Endometrial microvascular endothelial cells (primary cell): ENCODE measurements around the gene TUSC2. TPM values are rescaled to one million over a fixed set of nuclear protein-coding genes. Genes with fewer than 3 reads are reported as not detected.
"Not testable (repeated sequence)": the region's sequence is repeated elsewhere in the genome, so short reads cannot be mapped to it uniquely, and the experiment has no call there.

Experiments used
- in situ Hi-C: cut with HindIII; loops from 2 replicates; pipeline ENCODE4 v1.10.0; 2017; ENCODE audit warnings: low sequenced_read_pairs, low pct_unique_long_range_greater_than_20kb; ENCODE audit errors: inconsistent ontology term
- total RNA-seq: library from RNA; depleted of rRNA; stranded (reverse); fragments of >200 nt; gene quantifications from one replicate; pipeline ENCODE4 v1.2.3, GENCODE V29; 2015; ENCODE audit errors: inconsistent ontology term

Gene TUSC2
- total RNA-seq, 1 donor from 2014 or later = 40.9 TPM

DNA sequence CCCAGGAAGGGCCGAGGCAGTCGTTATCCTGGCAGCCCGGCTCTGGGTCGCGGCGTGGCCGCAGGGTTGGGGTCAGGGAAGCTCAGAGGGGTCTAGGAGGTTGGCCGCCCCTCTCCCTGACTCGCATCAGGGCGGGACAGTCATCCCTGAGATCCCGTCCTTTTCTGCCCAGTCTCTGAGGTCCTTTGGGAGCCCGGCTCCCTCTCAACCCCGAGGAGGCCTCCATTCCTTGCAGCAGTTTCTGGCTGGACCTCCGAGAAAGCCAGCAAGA is 6.0 kb downstream of the TUSC2 start:
- in situ Hi-C loops = no loop called here

DNA sequence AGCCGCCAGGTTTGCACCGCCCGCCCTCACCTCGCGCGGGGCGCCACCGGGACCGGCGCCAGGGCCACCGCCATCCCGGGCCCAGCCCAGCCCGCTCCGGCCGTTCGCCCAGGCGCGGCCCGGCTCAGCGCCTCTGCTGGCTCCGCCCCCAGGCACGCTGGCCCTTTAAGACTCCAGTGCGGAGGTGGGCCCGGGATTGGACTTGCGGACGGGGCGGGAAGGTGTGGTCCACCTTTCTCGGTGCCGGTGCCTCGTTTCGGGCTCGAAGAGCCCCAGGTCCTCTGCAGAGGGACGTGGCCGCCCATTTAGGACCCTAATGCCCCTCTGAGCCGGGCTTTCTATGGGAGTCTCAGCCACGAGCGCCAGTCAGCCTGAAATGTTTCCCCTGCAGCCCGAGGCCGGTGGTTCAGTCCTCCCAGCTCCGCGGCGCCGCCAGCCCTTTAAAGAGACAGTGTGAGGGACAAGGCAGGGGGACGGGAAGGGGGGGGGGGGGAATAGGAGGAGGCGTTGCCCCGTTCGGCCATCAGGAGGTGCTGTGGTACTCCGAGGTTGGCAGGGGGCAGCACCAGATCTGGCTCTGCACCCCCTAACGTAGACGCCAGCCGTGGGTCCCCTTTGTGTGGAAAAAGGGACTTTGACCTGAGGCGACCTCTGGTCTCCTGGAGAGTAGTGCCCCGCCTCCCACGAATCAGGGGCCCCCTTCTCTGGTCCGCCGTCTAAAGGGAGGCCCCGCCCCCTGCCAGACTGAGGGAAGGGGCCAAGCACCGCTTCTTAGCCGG is 6.5 kb downstream of the TUSC2 start:
- in situ Hi-C loops = no loop called here

DNA sequence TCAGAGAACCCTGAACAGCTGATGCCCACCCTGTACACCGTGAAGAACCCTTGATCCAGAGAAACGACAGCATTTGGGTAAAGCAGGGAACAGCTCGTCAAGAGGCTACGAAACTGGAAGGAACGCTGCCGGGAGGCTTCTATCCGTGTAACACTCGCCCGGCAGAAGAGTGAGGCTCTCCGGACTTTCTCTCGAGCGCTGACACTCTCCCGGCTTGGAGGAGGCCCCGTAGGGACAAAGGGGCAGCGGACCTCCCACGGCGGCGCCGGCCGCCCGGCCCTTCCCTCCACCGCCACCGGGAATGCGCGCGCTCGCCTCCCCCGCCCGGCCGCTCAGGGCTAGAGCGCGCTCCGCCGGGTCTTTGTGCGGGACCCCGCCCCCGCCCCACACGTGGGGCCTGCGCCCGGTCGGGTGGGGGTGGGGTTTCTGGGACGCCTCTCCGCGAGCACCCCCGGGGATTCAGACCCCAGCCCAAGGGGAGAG is 7.1 kb downstream of the TUSC2 start:
- in situ Hi-C loops = no loop called here

DNA sequence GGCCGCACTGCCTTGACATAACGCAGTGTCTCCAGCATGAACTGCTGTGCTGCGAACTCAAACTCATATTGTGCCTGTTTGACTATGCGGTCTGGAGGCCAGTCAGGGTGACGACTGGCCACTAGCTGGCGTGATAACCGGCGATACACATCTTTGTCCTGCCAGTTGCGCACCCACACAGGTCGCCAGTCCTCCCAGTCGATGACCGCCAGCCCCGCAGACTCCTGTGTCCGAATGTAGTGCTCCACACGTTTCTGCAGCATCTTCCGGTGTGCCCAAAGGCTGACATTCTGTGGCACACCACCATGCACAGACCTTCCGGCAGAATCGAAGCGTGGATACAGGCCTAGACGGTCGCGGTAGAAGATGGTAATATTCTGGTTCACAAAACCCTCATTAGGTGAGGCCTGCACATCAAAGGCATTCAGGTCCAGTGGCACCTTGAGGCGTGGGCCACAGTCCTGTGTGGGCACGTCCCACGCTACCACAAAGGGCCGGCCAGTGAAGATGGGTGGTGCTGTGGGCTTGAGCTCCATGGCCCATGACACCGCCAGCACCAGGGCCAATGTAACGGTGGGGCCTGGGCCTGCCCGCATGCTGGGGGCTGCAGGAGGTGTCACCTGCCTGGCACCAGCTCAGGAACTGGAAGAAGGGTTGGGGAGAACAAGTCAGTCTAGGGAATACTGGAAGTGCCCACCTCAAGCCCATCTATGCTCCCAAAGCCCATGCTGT is 8.0 kb downstream of the TUSC2 start:
- in situ Hi-C loops = no loop called here

DNA sequence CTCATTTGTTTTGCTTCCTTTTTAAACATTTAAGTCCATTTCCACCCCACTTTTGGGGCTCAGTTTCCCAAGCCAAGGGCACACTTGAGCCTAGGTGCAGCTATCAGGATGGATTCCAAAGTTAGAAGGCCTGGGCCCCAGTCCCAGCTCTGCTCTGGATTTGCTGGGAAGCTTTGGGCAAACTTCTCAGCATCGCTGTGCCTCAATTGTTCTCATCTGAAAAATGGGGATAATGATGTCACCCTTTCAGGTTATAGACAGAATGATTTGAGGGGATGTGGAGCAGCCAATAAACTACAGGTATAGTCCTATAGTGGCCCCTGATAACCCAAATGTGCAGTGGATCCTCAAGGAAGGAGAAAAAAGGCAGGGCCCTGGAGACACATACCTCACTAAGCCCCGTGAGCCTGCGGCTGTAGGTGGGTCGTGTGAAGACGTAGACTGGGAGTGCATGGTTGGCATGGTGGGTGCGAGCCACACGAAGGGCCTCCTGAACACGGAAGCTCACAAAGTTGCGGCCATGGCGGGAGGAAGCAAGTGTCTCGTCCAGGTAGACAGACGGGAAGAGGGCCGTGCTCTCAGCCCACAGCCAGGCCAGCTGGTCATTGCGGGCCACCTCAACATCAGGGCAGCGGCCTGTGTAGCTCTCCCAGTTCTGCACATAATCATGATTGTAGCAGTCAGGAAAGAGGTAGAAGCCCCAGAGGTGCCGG is 8.7 kb downstream of the TUSC2 start:
- in situ Hi-C loops = no loop called here

DNA sequence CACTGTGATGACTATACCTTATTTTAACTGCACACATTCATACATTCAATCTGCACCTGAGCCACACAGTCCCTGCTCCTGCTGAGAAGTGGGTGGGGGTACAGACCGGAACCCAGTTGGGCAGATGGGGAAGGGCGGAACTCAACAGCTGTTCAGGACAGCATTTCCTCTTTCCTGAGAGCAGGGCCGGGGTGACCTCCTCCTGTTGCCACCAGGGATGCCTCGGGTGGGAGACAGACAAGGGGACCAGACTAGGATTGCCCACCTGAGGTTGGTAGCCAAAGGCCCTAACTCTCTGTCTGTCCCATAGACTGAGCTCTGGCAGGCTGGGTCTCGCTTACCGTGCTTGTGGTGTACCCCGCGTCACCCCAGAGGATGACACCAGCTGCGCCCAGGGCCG is 9.4 kb downstream of the TUSC2 start:
- in situ Hi-C loops = no loop called here

DNA sequence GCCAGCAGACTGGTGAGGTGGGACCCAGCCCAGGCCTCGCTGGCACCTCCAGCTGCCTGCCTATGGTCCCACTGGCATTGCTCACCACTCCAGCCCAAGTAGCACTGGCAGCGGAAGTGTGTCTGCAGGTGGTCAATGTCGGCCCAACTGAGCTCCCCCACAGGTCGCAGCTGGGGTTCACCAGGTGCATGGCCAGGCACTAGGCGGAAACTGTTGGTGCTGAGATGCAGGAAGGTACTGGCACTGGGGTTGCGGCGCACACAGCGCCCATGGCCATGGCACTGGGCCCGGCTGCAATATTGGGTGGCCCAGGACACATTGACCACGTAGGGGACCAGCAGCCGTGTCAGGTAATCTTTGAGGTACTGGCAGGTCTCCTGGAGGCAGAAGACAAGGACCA is 9.9 kb downstream of the TUSC2 start:
- in situ Hi-C loops = no loop called here

DNA sequence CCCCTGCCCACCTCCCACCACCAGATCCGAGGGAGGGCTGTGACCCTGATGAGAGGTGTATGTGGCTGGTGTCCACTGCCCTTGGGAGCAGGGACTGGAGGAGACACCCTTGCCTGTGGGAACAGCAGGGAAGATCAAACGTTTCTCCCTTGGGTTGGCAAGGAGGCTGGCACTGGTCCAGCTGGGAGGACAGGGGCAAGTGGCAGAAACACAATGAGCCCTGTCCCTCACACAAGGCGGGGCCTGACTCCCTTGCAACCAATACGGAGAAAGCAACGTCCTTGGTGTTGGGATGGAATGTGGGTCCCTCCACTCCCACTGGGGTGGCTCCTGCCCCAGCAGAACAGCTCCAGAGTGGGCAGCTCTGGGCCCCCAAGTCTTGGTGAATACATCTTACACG is 10.7 kb downstream of the TUSC2 start:
- in situ Hi-C loops = no loop called here

DNA sequence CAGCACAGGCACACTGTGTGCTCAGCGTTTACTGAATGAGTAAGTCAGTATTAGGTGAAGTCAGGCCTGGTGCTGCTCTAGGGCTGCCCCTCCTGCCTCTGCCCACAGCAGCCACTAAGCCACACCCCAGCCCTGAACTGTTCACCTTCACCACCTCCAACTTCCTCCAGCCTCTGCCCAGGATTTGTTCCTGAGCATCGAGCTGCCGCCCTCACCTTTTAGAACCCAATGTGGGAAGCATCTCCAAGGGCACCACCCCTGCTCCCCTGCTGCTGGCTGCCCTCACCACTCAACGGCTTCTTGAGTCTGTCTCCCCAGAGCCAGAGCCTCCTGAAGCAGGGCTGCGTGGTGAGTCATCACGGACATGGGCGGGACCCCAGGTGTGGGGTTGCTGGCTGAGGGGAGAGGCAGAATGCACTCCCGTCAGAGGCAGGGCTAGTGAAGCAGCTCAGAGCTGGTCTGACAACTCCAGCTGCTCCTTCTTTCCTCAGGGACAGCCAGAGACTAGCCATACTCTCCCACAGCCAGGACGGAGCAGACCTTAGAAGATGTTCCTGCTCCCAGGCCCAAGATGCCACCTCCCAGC is 11.3 kb downstream of the TUSC2 start:
- in situ Hi-C loops = no loop called here

DNA sequence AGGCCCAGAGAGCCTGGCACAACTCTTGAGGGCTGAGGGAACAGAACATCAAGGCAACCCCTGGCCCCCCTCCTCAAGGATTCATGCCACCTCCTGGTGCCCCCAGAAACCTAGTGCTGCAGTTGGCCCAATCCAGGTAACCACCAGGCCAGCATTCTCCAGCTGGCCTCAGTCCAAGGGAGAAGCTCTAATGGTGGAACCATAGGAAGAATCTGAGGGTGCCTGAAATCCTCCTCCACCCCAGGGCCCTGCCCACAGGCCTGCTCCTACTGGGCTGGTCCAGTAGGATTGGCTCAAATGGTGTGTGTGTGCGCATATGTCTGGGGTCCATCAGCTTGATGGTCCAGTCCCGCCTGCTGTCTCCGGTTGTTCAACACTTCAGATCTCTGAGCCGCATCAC is 13.2 kb downstream of the TUSC2 start:
- in situ Hi-C loops = no loop called here

DNA sequence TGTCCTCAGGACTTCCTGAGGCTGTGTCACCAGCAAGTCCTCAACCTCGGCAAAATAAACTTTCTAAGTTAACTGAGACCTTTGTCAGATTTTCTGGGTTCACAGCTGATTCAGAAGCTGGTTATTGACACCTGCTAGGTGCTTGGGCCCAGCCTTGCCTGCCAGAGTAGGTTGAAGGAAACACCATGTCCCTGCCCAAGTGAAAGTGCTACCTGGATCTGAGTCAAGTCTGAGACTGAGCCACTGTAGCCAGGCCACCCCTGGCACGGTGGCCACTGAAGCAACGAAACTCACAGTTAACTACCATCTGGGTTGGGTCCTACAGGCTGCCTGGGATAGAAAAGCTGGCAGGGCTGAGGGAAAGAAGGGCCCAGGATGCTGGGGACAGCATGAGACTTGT is 13.7 kb downstream of the TUSC2 start:
- in situ Hi-C loops = no loop called here

DNA sequence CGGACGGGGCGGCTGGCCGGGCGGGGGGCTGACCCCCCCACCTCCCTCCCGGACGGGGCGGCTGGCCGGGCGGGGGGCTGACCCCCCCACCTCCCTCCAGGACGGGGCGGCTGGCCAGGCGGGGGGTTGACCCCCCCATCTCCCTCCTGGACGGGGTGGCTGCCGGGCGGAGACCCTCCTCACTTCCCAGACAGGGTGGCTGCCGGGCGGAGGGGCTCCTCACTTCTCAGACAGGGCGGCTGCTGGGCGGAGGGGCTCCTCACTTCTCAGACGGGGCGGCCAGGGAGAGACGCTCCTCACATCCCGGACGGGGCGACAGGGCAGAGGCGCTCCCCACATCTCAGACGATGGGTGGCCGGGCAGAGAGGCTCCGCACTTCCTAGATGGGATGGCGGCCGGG is 16.0 kb downstream of the TUSC2 start:
- in situ Hi-C loops = not testable (repeated sequence)

DNA sequence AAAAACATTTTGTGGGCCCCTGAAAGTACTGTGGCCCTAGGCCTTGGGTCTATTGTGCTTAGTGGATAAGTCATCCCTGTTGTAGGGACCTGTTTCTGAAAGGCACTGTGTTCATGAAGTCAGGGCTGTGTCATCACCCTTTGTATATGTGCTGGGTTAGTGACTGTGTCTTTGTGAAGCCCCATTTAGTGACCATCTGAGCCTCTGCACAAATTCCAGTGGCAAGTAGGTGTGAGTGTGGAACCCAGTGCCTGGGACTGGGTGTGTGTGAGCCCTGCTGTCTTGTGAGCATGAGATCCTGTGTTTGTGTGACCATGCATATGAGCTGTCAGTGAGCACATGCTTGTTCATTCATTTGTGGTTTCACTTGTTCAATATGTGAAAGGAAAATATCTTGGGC is 23.4 kb downstream of the TUSC2 start:
- in situ Hi-C loops = no loop called here

DNA sequence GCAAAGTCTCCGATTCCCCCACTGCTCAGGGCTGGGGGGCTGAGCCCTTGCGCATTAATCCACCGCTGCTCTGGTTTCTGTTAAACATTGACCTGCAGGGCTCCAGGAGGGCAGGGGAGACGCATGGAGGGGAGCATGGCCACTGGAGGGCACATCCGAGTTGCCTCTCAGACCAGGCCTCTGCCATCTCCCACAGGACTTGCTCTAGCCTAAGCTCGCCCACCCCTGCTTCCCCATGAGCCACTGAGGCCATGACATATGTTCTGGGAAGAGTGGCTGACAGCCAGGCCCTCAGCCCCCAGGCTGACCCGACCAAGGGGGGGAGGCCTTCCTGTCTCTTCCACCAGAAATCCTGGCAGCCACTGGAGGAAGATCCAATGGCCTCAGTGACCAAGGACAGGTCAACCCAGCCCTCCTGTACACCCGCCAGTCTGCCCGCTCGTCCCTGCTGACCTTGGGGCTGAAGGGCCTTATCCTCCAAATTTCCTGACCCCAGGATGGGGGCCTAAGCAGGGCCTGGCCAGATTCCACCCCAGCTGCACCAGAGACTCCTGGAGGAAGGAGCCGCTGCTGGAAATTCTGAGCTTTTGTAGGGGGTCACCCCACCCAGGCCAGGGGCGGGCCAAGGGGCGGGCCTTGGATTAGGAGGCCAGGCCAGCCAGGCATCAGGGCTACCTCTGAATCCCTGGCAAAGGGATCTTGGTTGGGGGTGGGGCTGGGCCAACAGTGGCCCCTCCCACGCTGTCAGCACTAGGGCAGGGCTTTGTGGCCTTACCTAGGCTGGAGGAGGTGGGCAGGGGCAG is 24.8 kb downstream of the TUSC2 start, which contains the start of gene HYAL1:
Gene HYAL1, minus strand, starts transcription at position 562 of the 803 bp plus-strand sequence. CDS start 618 bp downstream, outside the sequence.
- in situ Hi-C loops = no loop called here

DNA sequence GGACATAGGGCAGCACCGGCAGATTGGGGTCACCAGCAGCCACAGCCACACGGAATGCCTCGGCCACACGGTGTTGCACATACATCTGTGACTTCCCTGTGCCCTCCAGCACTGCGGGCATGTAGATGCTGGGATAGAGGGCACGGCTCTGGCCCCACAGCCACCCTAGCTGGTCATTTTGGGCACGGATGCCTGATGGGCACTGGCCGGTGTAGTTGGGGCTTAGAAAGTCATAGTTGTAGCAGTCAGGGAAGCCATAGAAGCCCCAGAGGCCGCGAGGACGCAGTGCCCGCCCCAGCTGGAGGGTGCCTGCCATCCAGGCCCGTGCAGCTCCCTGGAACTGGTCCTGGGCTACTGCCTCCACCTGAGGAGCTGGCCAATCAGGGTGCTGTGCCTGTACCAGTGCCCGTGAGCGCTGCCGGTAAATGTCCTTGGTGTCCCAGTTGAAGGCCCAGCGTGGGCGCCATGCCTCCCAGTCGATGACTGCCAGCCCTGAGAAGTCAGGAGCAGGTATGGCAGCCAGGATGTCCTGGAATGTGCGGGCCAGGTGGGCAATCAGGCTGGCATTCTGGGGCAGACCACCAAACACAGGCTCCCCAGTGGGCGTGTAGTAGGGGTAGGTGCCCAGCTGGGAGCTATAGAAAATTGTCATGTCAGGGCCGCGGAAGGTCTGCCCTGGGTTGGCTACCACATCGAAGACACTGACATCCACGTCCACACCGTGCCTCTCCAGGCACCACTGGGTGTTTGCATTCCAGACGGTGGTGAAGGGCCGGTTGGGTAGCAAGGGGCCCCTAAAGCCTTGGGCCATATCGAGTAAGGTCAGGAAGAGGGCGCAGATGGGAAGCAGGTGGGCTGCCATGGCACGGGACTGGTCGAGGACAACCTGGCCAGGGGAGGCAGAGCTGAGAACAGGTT is 25.7 kb downstream of the TUSC2 start:
- in situ Hi-C loops = no loop called here

DNA sequence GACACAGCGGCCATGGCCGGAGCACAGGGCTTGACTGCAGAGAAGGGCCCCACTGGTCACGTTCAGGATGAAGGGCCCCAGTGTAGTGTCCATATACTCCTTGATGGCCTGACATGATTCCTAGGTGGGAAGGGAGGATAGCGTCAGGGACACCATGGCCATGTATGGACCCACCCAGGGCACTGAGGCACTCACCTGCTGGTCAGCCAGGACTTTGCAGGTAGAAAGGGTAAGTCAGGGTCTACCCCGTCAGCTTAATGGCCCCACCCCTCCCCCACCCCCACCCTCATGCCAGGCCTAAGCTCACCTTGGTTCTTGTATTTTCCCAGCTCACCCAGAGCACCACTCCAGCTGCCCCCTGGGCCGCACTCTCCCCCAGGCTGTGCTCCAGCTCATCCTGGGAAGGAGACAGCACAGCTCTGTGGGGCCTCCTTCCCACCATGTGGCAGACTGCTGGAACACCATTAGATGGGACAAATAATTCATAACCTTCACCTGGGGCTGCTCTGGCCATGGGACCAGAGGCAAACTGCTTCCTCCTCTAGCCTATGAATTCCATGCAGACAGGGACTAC is 27.3 kb downstream of the TUSC2 start:
- in situ Hi-C loops = no loop called here

DNA sequence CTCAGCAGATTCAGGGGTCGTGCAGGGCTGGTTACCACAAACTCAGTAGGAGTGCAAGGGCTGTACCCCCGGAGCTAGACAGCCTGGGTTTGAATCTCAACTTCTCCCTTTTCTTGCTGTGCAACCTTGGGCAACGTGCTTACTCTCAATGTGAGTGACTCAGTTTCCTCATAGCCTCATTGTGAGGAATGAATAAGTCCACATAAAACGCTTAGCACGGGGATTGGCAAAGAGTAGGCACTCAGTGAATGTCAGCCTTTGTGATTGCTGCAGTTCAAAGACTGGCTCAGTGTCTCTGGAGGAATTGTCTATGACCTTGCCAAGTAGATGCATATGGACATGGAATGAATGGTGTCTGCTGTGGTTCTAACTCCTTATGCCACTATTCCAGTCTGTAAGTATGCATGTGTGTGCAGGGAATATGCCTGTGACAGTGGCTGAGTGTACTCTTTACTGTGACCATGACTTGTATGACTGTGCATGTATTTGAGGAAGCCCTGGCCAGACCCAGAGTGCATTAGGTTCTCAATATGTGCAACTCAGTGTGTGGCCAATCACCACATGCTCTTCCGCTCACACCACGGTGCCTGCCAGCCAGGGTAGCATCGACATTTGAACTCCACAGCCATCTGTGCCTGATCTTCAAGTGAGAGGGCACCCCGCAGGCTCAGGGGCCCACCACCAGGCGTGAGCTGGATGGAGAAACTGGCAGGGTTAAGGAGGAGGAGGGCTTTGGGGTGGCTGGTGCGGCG is 27.9 kb downstream of the TUSC2 start:
- in situ Hi-C loops = no loop called here
